Inferior parietal cortex (tissue), 1 donor: Measurements from ENCODE around the gene CHST3.
"Not testable (repeated sequence)": the region's sequence is repeated elsewhere in the genome, so short reads cannot be mapped to it uniquely, and the experiment has no call there.

Source experiments
- DNase-seq: peaks from one replicate; pipeline ENCODE4 v3.0.0-alpha.2; 2016; ENCODE audit errors: extremely low spot score

CHST3 gene, protein sequence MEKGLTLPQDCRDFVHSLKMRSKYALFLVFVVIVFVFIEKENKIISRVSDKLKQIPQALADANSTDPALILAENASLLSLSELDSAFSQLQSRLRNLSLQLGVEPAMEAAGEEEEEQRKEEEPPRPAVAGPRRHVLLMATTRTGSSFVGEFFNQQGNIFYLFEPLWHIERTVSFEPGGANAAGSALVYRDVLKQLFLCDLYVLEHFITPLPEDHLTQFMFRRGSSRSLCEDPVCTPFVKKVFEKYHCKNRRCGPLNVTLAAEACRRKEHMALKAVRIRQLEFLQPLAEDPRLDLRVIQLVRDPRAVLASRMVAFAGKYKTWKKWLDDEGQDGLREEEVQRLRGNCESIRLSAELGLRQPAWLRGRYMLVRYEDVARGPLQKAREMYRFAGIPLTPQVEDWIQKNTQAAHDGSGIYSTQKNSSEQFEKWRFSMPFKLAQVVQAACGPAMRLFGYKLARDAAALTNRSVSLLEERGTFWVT

DNA sequence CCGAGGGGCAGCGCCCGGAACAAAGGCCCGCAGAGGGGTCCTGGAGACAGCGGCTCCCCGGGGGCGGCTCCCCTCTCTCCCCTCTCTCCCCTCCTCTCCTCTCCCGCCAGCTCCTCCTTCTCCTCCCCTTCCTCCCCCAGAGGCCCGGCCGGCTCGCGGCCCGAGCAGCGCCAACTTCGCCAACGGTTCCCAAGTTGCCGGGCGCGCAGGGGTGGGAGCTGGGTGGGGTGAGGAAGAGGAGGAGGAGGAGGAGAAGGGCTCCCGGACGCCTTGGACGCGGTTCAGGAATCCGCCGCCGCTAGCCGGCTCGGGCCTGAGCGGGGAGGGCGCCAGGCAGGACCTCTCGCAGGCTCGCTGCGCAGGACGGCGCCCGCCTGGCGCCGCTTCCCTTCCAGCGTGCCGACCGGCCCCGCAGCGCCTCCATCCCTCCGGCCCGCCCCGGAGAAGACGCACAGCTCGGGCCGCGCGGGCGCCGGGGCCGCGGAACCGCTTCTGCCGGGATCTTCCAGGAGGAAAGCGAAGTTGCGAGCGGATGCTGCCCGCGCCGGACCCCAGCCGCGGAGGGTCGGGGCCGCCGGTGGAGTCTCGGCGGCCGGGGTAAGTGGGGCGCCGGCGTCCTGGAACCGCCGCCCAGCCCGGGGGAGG is at the start of gene CHST3:
Gene CHST3 (plus strand): TSS at position 298 of the 645 bp plus-strand sequence. CDS start 41,448 bp downstream, outside the sequence.
- DNase-seq = no peak

DNA sequence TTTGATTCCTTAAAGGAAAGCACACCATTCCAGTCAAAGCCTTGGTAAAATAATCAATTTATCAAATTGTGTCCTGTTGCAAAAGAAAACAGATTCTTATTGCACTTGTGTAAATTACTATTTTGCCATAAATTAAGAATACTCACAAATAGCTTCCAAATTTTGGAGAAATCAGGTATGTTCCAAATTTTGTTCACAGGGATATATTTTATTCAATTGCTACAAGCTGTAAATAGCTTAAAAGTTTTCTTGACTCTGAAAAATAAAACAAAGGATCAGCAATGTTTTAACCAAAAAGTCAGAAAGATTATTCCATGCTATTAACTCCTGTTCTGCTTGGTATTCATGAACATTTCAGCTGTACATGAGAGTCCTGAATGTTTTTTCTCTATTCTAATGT is 47.4 kb upstream of the CHST3 start:
- no peak for DNase-seq

- no peak for DNase-seq
These were observed 45.2 kb upstream of the CHST3 start for GRCh38 chr10:71918992-71919391.

DNA sequence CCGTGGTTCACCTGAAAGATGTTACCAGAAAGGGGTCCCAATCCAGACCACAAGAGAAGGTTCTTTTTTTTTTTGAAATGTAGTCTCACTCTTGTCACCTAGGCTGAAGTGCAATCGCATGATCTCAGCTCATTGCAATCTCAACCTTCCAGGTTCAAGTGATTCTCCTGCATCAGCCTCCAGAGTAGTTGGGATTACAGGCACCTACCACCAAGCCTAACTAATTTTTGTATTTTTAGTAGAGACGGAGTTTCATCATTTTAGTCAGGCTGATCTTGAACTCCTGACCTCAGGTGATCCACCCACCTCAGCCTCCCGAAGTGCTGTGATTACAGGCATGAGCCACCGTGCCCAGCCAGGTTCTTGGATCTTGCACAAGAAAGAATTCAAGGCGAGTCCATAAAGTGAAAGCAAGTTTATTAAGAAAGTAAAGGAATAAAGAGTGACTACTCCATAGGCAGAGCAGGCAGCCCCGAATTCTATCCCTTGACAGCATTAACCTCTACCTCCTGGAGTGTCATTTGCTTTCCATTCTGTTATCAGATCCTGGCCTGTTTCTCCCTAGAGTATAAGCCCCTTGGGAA is 44.1 kb upstream of the CHST3 start:
- not testable (repeated sequence) for DNase-seq

DNA sequence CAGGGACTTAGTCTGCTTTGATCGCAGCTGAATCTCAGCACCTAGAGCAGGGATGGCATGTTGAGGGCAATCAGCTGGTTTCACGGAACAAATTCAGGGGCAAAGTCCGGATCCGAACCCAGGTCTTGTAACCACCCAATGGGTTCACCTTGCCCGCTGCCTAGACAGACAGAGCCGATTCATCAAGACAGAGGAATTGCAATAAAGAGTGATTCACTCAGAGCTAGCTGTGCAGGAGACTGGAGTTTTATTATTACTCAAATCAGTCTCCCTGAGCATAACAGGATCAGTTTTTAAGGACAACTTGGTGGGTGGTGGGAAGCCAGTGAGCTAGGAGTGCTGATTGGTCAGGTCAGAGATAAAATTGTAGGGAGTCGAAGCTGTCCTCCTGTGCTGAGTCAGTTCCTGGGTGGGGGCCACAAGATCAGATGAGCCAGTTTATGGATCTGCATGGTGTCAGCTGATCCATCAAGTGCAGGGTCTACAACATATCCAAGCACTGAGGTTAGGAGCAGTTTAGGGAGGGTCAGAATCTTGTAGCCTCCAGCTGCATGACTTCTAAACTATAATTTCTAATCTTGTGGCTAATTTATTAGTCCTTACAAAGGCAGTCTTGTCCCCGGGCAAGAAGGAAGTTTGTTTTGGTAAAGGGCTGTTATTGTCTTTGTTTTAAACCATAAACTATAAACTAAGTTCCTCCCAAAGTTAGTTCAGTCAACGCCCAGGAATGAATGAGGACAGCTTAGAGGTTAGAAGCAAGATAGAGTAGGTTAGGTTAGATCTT is 43.5 kb upstream of the CHST3 start:
- no peak for DNase-seq

GRCh38 chr10:71921324-71922027 is 42.7 kb upstream of the CHST3 start:
- DNase-seq = peak; percentile 53

GRCh38 chr10:71923138-71923692 is 41.0 kb upstream of the CHST3 start:
- DNase-seq = no peak

DNA sequence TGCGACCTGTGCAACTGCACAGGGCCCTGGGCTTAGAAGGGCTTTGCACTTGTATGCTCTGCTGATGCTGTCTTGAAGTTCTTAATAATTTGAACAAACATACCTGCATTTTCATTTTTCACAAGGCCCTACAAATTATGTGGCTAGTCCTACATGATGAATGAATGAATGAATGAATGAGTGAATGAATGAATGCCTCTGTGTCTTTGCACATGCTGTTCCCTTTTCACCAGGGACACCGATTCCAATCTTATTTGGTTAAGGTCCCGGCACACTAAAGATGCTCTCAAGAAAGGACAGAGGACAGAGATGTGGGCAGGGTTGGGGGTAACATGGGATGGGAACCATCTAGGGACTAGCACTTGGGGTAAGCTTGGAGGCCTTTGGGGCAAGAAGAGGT is 39.4 kb upstream of the CHST3 start:
- no peak for DNase-seq

DNA sequence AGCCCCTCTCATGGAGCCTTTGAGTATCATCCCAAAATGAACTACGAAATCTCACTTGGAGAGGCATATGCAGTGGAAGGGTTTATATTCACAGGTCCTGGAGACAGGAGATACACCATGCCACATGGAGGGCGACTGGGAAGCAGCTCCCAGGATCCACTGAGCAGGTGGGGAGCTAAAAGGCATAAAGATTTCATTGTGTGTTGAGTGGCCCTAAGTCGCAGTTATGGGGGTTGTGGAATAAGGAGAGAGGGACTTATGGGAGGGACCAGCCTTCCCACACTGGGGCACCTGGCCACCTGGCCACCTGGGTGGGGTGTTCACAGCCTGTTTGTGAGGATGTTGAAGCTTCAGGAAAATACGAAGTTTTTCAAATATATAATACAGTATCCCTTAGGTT is 37.0 kb upstream of the CHST3 start:
- DNase-seq = no peak

DNA sequence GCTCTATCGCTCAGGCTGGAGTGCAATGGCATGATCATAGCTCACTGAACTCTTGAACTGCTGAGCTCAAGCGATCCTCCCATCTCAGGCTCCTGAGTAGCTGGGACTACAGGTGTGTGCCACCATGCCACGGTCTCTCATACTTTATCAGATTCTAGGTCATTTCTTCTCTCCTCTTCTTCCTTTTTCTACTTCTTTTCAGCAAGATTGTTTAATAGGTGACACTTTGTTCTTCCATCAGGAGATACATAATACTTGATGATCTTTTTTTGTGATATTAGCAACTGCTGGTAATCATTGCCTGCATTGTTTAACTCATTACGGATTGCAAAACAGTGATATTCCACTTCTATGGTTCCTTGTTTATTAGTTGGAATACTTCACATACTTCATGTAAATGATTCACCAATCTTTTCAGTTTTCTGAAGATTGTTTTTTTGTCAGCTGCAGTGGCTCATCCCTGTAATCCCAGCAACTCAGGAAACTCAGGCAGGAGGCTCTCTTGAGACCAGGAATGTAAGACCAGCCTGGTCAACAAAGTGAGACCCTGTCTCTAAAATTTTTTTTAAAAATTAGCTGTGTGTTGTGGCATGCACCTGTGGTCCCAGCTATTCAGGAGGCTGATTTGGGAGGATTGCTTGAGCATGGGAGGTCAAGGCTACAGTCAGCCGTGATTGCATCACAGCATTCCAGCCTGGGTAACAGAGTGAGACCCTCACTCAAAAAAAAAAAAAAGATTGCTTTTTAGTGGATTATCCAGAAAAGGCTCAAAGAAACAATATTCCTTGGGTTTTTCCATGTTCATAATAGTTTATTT is 36.2 kb upstream of the CHST3 start:
- no peak for DNase-seq

- DNase-seq = no peak
These were observed 32.9 kb upstream of the CHST3 start for GRCh38 chr10:71931295-71931694.

DNA sequence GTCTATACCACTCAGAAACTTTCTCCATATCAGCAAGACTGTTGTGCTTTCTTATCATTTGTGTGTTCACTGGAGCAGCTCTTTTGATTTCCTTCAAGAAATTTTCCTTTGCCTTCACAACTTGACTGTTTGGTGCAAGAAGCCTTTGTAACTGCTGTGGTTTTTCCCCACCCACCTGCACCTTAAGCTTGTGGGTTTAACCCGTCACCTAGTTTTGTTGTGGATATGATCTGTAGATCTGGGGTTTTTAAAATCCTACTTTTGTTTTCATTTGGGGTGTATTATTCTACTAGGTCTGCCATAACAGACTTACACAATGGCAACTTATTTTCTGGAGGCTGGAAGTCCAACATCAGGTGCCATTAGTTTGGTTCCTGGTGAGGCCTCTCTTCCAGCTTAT is 30.5 kb upstream of the CHST3 start:
- DNase-seq = no peak

DNA sequence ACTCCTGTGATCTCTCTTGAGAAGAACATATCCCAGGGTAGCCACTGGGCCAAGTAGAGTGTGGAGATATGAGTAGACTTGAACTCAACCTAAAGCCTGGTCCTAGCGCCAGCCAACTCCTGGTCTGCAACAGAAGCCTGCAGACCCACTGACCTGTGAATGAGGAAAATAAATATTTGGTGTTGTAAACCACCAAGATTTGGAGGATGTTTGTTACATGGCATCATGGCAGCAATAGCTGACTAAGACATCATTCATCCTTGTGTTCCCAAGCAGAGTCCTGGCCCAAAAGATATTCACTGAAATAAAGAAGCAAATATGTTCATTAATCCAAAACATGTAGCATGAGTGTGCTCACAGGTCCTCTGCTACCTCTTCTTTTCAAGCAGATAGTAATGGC is 26.0 kb upstream of the CHST3 start:
- no peak for DNase-seq

DNA sequence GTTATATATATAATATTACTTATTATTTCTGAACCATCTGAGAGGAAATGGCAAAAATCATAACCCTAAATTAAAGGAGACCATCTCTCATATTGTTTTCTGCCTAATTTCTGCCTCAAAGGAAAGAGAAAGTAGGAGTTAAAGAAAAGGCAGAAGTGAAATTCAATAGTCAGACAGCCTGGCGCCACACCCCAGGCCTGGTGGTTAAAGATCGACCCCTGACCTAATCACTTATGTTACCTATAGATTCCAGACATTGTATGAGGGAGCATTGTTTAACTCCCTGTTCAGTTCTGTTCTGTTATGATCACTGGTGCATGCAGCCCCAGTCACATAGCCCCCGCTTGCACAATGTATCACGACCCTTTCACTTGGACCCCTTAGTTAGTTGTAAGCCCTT is 24.9 kb upstream of the CHST3 start:
- no peak for DNase-seq

DNA sequence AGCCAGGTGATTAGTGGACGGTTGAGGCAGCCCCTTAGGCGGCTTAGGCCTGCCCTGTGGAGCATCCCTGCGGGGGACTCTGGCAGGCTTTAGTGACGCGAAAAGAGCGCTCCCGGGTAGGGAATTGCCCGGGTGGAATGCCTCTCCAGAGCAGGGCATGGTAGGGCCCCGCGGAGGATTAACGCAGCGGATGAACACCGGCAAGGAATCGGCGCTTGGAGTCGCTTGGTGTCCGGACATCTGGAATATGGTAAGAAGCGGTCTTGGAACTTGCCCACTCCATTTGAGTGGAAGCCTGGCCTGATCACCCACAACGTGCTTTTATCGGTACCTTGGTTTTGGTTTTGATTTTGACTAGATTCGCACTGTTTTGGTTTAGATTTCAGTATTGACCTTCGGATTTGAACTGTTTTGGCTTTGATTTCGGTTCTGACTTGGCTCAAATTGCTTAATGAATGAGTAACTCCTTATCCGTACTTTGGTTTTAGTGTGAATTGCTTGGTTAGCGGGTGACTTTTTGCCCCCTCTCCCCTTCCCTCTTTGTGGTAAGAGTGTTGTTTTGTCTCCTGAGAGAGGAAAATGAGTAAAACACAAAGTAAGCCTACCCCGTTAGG is 24.2 kb upstream of the CHST3 start:
- DNase-seq = no peak

GRCh38 chr10:71940752-71941151 is 23.4 kb upstream of the CHST3 start:
- no peak for DNase-seq

DNA sequence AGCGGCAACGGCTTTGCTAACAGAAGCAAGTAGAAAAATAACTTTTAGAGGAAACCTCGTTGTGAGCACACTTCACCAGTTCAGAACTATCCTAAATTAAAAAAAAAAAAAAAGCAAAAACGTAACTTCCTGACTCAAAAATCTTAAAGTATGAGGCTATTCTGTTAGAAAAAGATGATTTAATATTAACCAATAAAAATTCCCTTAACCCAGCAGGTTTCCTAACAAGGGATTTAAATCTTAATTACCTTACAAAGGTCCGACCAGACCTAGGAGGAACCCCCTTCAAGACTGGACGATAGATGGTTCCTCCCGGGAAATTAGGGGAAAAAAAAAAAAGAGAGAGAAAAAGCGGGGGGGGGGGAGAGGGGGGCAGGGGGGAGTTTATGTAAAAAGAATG is 22.9 kb upstream of the CHST3 start:
- DNase-seq = no peak

GRCh38 chr10:71945819-71946474 is 18.2 kb upstream of the CHST3 start:
- DNase-seq = no peak

DNA sequence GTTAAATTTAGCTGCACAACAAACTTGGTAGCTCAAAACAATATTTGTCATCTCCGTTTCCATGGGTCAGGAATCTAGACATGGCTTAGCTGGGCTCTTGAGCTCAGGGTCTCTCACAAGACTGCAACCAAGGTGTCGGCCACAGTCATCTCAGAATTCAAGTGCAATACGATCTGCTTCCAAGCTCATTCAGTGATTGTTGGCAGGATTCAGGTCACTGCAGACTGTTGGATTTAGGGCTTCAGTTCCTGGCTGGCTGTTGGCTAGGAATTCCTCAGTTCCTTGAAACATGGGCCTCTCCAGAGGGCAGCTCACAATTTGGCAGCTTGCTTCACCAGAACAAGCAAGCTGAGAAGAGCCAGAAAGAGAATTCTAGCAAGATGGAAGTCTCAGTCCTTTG is 17.5 kb upstream of the CHST3 start:
- no peak for DNase-seq
